GM21381 (cell line): ENCODE data around the gene ATP1B3.
A peak's percentile ranks its signal among the peaks of the same experiment; 100 is the strongest.
"Not testable (repeated sequence)": the region's sequence is repeated elsewhere in the genome, so short reads cannot be mapped to it uniquely, and the experiment has no call there.

Source experiments
- ATAC-seq: cut with Tn5 transposase; IDR thresholded peaks from one replicate; pipeline ENCODE4 v1.9.1; 2021; ENCODE audit warnings: mild to moderate bottlenecking, moderate library complexity; ENCODE audit not compliant: unreplicated experiment

The ATP1B3 gene

GRCh38 chr3:141876381-141876890 lies at the start of gene ATP1B3:
ATP1B3 (plus strand) TSS chr3:141876643; CDS start chr3:141876802, 159 bp downstream.
- ATAC-seq: peak; percentile 79

- ATAC-seq: no peak
Measured at GRCh38 chr3:141828487-141828886, 48.0 kb upstream of the ATP1B3 start.

GRCh38 chr3:141828890-141829289 lies 47.6 kb upstream of the ATP1B3 start:
- ATAC-seq: no peak

DNA sequence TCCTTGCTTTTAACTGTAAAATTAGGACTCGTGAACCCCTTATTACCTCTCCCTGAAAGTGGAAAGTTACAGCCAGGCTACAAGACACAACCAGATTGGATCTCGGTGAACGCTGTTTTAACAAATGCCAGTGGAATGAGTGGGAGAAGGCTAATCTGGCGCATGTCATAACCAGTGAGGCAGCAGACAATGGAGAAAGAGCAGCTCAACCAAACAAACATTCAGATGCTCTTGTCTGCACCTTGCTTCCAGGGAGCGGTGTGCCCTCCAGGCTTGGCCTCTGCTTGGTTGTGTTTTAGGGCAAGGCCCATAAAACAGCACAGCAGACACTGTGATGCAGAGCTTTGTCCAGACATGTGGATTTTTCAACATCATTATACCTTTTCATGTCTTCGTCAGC lies 45.9 kb upstream of the ATP1B3 start:
- no peak for ATAC-seq

GRCh38 chr3:141834292-141834691 lies 42.2 kb upstream of the ATP1B3 start:
- ATAC-seq: no peak

DNA sequence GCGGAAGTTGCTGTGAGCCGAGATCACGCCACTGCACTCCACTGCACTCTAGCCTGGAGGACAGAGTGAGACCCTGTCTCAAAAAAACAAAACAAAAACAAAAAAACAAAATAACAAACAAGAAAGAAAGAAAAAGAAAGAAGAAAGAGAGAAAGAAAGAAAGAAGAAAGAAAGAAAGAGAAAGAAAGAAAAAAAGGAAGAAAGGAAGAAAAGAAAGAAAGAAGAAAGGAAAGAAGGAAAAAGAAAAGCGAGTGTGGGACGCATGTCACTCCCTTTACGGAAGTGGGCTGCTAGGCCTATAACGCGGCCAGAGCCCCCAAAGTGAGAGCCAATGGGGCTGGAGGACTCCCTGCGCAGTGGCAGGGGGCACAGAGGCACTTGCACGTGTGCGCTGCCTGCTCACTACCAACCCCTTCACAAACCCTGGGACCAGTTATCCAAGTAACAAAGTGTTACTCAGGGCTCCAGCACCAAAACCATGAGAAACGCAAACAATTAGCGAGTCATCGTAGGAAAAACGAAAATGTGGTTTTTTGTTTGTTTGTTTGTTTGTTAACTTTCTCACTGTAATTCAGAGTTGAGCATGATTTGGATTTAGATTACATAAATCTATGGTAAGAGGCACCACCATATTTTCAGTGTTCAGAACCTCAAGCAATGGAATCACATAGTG lies 40.8 kb upstream of the ATP1B3 start:
- no peak for ATAC-seq

DNA sequence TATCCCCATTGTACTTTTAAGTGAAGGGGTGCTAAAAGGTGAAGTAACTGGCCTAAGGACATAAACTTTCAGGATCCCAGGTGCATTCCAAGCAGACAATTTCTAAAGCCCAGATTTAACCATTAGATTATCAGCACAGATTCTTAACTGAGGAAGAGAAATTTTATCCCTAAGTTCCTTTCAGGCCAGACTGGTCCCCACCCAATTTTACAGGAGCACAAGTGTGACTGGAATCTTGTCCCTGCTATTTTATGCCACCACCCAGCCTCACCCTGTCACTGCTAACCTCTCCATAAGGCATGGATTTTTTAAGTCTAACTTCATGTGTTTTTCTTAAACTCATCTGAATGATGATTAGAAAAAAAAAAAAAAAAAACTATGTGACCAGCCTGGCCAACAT lies 37.1 kb upstream of the ATP1B3 start:
- no peak for ATAC-seq

DNA sequence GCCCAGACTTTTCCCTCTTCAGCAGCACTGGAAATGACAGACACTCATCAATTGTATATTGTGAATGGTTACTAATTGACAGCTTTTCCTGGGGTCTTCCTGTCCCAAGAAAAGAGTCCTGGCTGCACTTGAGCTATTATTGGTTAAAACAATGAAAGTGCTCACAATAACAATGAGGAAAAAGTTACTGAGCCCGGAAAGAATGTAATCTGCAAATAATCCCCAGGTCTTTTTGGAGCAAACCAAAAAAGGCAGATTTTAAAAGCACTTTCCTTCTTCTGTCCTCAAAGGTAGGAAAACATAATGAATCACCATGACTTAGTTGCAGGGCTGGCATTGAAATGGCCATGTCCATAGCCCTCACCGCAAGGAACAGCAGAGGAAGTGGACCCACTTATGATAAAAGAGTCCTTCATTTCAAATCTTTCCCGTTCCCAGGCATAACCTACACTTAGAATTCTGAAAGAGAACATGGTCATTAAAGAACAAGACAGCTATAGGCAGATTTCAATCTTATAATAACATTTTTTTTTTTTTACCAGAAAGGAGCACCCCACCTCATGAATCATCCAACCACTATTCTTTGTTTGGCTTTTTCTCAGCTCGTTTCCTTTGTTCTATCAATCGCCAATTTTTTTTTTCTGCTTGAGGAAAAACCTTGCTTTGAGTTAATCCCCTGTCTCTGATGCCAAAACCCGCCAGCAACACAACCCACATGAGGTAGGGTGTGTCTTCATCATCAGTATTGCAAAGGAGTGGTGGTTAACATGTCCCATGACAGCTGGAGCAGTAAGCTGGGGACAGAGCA lies 35.5 kb upstream of the ATP1B3 start:
- no peak for ATAC-seq

DNA sequence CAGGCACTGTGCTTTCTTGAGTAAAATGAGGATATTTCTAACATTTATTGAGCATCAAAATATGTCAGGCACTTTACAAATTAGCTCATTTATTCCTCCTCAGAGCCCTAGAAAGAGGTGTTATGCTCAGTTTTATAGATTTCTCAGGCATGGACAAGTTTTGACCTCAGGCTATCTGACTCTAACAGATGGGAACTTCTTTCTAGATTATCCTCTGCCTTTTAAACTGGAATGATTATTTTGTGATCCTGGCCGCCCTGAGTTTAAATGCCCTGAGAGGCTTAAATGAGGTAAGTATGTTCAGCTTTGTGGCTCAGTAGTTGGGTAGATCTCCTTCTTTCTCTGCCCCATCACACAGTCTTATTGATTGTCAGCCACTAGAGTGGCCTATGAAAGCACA lies 32.3 kb upstream of the ATP1B3 start:
- ATAC-seq: no peak

DNA sequence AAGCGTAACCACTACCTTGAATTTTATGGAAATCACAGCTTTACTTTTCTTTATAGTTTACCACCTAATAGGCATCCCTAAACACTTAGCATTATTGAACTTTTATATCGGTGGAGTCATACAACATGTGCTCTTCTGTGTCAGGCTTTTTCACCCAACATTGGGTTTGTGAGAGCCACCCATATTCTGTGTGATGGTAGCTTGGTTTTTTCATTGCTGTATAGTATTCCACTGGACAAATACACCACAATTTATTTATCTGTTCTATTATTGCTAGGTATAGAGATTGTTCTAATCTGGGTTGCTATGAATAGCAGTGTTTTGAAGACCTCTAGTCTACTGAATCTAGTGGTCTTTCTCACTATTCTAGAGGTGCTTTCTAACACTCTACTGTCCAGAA lies 31.6 kb upstream of the ATP1B3 start:
- no peak for ATAC-seq

DNA sequence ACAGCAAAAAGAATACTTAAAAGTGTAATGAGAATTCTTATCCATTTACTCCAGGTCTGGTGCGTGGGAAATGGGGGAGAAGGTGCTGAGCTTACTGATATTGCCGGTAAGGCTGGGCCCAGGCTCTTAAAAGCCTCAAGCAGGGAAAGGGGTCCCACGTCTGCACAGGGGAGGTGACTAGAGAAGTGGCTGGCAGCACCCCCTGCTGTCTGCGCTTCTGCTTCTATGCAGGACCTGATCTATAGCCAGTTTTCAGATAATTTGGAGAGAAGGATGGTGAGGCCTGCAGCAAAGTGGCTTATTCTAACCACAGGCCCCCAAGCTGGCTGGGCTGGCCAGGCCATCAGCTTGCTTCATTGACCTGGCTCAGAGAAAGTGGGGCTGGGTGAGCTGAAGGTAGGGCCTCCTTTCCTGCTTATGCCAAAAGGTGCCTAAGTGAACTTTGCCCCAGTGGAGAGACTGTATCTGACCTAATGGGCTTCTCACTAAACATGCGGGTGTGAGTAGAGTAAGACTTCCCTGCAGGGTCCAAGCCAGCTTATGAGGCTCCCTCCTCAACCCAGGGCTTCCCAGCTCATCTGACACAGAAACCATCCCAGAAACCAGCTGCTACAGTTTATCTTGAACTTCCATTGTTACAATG lies 30.9 kb upstream of the ATP1B3 start:
- ATAC-seq: no peak

- no peak for ATAC-seq
Measured at GRCh38 chr3:141846050-141846433, 30.4 kb upstream of the ATP1B3 start.

GRCh38 chr3:141848159-141848748 lies 28.2 kb upstream of the ATP1B3 start:
- not testable (repeated sequence) for ATAC-seq

DNA sequence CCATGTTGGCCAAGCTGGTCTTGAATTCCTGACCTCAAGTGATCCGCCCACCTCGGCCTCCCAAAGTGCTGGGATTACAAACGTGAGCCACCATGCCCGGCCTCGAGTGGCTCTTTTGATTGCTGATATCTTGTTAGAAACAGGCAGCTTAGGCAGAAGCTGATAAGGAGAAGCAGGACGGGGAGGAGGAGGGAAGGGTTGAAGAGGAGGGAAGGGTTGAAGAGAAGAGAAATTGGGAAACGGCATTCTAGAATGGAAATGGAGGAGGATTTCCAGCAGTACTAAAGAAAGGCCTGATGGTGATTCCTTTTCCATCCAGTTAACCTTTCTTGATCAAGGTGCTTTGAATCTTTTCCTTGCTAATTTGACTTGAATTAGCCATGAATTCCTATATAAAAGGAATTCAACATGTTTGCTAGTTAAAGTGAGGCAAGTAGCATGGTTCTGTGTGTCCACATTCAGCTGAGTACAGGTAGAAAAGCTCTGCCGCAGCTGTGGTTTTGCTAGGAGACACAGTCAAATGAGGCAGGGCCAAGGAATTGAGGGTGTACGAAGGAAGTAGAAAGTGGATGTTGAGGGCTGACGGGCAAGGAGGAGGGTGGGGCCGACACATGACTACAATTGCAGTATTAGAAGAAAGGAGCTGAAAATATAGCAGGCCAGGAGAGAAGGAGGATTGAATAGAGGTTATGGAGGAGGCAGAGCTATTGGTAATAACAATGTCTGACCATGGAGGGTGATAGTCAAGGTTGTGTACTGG lies 27.2 kb upstream of the ATP1B3 start:
- no peak for ATAC-seq

DNA sequence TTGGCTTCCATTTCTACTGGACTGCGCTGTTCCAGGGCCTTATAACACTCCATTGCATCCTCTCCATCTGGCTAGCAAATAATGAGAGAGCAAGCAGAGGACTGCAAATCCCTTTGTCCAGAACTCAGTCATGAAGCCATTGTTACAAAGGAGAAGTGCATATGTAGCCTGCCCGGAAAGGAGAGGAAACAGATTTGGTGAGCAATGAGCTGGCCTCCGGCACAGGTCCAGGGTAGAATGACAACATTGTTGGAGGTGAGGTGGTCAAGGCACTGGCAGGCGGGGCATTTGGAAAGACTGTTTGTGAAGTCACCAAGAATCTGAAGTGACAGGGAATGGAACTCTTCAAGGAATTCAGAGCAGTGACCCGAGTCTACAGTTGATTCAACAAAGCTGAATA lies 25.0 kb upstream of the ATP1B3 start:
- no peak for ATAC-seq

DNA sequence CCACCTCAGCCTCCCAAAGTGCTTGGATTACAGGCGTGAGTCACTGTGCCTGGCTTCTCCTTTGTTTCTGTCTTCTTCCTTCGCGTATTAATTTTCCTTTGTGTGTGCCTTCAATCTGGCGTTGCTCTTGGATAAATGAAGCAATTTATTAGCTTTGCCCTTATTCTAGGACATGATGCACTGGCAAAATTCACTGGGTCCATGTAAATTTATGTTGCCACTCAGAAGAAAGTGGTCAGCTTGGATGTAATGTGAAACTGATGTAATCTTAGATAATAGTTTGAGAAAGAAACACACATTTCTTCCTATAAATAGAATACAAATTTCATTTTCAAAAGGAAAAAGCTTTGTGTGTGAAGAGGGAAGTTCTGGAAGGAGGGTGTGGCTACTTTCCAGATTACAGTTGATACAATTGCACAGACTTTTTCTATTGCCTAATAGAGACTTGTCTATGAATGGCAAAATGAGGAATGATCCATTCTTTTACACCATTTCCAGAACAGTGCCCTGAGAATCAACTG lies 23.3 kb upstream of the ATP1B3 start:
- no peak for ATAC-seq

DNA sequence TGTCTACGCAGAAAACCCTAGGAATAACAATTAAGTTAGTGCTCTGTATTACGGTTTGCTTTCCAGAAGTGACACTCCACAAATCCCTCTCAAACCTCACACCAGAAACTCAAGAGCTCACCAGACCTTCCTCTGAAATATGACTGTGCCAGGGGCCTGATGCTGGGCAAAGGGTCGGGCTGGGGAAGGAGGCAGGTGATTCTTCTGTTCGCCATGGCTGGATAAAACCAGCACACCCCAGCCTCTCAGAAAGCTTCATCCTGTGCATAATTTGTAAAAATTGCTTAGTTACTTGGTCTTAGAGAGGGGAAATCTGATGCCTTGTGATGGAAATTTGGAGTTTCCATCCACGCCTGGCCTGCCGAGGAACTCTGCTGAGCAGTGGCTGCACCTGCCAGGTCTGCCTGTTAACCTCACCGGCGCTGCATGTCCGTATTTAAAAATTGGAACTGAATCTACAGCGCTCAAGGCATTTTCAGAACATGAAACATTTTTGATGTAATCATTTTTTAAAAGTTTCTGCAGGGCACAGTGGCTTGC lies 22.7 kb upstream of the ATP1B3 start:
- no peak for ATAC-seq

GRCh38 chr3:141854599-141854998 lies 21.8 kb upstream of the ATP1B3 start:
- ATAC-seq: no peak

GRCh38 chr3:141858312-141858711 lies 18.1 kb upstream of the ATP1B3 start:
- no peak for ATAC-seq

GRCh38 chr3:141859651-141860050 lies 16.8 kb upstream of the ATP1B3 start:
- no peak for ATAC-seq
